NCI-H526 treated with DMSO at 0.1 percent for 48 hours (cell line): ENCODE measurements around the gene SIX2.

Experiments used
- DNase-seq: peaks from one replicate; lab custom pipeline; 2025; lab: John Stamatoyannopoulos, UW

The SIX2 gene

GRCh38 chr2:45000921-45001868, 8.1 kb downstream of the SIX2 start:
- no peak for DNase-seq

DNA sequence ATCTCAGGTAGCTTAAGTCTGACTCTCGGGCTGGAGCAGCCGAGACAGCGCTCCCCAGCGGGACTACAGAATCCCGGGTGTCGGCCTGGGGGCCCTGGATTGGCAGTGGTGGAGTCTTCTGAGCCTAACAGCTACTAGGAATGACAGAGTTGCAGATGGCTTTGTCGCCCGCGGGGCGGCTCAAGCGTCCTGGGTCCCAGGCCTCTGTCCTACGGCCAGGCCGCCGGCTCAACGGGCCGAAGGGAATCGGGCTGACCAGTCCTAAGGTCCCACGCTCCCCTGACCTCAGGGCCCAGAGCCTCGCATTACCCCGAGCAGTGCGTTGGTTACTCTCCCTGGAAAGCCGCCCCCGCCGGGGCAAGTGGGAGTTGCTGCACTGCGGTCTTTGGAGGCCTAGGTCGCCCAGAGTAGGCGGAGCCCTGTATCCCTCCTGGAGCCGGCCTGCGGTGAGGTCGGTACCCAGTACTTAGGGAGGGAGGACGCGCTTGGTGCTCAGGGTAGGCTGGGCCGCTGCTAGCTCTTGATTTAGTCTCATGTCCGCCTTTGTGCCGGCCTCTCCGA, 8.8 kb downstream of the SIX2 start:
- no peak for DNase-seq

- no peak for DNase-seq
Measured at GRCh38 chr2:44999540-44999939, 9.7 kb downstream of the SIX2 start.

DNA sequence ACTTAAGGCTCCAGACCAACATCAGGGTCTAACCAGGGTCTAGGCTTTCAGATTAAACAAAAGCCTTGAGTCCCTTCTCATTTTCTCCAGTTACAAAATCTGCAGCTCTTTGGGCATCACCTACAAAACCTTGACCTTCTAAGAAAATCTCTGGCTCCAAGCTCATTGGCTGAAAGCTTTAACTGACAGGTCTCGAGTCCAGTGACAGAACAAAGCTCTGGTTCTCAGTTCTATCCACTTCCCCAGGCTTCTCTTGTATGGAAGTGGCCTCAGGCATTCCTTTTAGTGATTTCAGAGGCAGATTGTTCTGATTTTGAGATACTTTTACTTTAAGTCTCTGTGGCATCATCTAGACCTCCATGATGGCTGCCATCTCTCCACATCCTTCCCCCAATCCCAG, 11.3 kb downstream of the SIX2 start:
- DNase-seq = no peak

- no peak for DNase-seq
Measured at GRCh38 chr2:44996356-44996755, 12.9 kb downstream of the SIX2 start.

DNA sequence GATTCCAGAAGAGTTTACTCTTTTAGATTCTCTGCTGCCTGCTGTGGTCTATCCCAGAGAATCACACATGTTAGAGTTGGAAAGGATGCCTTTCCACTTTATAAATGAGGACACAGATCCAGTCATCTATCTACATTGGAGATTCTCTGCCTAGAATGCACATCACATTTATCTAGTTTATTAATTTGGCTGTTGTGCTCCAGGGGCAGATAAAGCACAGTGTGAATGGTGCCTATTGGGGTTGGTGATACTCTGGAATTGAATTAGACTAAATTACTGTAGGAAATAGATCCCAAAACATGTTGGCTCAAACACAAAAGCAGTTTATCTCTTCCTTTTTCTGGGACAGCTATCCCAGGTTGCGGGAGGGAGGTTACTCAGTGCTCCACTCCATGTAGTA, 14.9 kb downstream of the SIX2 start:
- DNase-seq = no peak

- no peak for DNase-seq
Measured at GRCh38 chr2:44989176-44989575, 20.1 kb downstream of the SIX2 start.

- no peak for DNase-seq
Measured at GRCh38 chr2:44983836-44984604, 25.2 kb downstream of the SIX2 start.

DNA sequence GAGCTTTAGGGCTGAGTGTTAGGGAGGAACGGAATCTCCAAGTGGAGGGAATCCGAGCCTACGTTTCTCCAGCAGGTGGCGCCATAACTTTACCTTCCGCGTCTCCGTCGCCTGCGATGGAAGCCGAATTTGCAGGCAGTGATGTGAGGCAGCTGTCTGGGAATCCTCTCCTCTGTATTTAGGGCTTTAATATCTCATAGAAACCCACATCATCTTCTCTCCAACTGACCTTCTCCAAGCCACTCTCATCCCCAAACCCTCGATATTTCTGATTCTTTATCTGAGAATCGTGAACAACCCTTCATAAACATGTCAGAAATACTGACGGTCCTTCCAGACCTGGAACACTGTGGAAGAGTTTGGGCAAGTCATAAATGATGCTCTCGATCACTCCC, 27.5 kb downstream of the SIX2 start:
- DNase-seq = peak; percentile 31

DNA sequence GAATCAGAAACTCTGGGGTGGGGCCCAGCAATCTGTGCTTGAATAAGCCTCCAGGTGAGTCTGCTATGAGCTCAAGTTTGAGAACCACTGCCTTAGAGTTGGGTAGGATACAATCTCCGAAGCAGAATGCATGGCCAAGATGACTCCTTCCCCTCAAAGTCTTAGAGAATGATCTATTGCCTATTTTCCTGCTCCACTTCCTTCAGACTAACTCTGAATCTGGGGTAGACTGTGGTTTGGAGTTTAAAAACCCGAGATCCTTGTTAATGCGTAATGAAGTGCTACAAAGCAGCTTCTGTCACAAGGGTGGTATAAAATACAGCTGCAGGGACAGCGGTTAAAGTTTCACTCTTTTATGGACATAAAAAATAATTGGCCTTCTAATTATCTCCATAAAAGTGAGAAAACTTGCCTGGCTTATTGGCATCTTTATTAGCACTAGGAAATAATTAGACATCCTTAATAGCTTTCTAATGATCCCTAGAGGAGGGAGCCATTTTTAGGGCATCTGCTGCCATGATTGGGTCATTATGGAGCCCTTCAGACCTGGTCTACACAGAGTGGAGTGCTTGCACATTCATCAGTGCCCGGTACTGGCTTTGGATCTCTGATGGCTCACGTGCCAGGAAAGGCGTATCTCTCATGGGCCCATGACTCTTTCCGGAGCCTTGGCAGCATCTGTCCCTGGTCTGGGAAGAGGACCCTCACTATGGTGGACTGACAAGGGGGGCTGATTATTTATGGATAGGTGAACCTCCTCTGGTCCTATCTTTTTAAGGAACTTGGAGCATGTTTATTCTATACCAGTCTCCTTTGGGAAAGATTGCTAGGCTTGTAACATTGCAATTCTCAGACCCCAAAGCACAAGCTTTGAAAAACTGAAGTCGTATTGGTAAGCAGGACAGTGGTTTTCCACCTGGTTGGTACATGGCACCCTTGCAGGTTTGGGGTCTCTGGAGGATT, 28.2 kb downstream of the SIX2 start:
- DNase-seq = no peak

DNA sequence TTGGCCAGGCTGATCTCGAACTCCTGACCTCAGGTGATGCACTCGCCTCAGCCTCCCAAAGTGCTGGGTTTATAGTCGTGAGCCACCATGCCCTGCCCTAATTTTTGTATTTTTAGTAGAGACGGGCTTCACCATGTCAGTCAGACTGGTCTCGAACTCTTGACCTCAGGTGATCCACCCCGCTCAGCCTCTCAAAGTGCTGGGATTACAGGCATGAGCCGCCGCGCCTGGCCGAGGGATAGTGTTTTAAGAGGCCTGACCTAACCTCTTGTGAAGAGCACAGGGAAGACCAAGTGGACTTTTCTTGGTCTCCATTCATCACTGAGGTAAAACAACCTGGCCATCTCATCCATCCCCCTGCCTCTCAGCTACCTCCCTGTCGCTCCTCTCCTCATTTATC, 29.7 kb downstream of the SIX2 start:
- no peak for DNase-seq

DNA sequence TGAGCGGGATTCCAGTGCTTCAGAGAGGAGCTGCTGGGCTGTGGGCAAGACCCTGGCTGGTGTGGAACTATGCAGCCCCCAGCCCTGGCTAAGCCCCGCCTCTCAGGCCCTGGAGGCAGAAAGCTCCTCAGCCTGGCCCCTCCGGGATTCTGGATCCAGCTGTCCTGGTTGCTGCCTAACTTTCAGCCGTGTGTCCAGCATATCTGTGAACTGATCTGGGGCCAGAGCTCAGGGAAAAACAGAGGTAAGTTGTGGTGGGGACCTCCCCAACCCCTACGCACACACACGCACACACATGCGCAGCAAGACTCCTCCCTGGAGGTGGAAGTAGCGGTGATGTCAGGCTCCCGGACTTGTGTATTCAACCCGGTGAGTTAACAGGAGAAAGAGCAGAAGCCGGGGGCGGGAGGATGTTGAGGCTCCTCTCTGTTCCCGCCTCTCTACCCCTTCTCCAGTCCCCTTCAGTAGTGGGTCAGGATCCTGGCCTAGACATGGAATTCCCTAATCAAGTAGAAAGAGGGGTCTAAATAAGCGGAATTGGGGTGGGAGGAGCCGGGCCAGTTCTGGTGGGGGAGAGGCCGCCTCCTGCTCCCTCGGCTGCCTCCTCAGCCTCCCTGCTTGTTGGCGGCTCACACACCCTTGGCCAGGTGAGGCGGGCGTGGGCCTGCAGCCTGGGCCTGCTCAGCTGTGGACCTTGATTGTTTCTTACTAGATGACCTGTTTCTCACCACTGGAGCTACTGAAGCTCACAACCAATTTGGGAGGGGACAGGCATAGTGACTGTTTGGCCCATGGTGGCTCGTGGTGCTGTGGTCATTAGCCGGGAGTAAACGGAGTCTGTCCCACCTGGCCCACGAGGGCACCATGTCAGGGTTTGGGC, 33.4 kb downstream of the SIX2 start:
- no peak for DNase-seq

GRCh38 chr2:44974064-44974715, 35.1 kb downstream of the SIX2 start:
- DNase-seq = peak; percentile 21

DNA sequence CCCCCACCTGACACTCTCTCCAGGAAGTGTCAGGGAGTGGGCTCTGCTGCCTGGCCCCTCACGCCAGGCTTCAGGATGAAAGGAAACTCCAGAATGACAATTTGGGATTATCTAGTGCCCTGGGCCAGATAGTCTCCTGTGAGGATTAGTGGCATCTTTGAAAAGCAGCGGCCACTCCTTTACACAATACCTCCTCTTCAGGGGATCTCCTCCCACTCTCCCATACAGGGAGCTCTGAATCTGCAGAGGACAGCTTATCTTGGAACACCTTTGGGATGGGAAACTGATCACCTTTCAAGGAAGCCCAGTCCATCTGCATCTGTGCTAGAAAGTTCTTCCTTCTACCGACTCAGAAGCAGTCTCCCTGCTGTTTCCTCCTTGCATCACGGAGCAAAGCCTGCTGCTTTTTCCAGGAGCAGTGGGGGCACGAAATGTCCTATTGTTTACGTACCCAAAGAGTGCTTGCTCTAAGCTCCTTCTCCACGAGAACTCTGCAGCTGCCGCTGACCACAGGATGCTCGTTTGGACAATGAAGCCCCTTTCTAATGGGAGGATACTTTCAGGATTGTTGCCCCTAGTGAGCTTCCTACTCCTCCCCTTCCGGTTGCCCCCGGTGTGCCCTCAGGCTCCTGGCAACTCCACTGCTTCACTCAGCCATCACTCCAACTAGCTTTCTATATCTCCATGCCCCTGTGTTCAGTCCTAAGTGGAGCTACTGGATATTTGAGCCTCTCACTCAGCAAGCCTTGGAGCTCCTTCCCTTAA, 36.3 kb downstream of the SIX2 start:
- no peak for DNase-seq

GRCh38 chr2:44970846-44971450, 38.3 kb downstream of the SIX2 start:
- DNase-seq = no peak

DNA sequence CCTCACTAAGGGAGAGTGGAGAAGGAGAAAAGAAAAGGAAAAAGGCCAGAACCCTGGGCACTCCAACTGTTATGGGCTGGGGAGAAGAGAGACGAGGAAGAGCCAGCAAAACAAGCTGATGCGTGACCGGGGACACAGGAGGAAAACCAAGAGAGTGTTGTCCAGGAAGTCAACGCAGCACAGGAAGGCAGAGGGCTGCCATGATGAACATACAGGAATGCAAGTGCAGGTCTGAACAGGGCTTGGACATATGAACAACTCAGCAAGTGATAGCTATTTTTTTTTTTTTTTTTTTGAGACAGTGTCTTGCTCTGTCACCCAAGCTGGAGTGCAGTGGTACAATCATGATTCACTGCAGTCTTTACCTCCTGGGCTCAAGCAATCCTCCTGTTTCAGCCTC, 39.3 kb downstream of the SIX2 start:
- no peak for DNase-seq

- DNase-seq = no peak
Measured at GRCh38 chr2:44967727-44968432, 41.4 kb downstream of the SIX2 start.

- DNase-seq = no peak
Measured at GRCh38 chr2:44967056-44967455, 42.2 kb downstream of the SIX2 start.
